Mucosa of stomach (tissue), 1 donor: Measurements from ENCODE around the gene HCN1.
"Not testable (repeated sequence)": the region's sequence is repeated elsewhere in the genome, so short reads cannot be mapped to it uniquely, and the experiment has no call there.

Experiments
- H3K27me3 ChIP-seq: one replicate; pipeline ENCODE4 v1.7.0; 2013; ENCODE audit warnings: mild to moderate bottlenecking, low read length; ENCODE audit not compliant: control insufficient read depth, insufficient read depth
- H3K36me3 ChIP-seq: one replicate; pipeline ENCODE4 v1.7.0; 2013; ENCODE audit warnings: low read length; ENCODE audit not compliant: control insufficient read depth, insufficient read depth
- H3K4me1 ChIP-seq: one replicate; pipeline ENCODE4 v1.7.0; 2013; ENCODE audit warnings: mild to moderate bottlenecking, low read length; ENCODE audit not compliant: control insufficient read depth, insufficient read depth
- H3K4me3 ChIP-seq: one replicate; pipeline ENCODE4 v1.7.0; 2013; ENCODE audit warnings: low read length
- H3K9ac ChIP-seq: one replicate; pipeline ENCODE4 v1.7.0; 2013; ENCODE audit warnings: mild to moderate bottlenecking, low read length, moderate library complexity
- H3K9me3 ChIP-seq: one replicate; pipeline ENCODE4 v1.7.0; 2013; ENCODE audit warnings: mild to moderate bottlenecking, low read length, moderate library complexity; ENCODE audit not compliant: control insufficient read depth
- donor health status: Pancreatic carcinoma.

The HCN1 gene

GRCh38 chr5:45508135-45508534 lies 188.0 kb downstream of the HCN1 start:
- Histone ChIP-seq H3K9me3 (no peaks in the 10 kb centered on the region), H3K36me3 (no peaks in the 10 kb centered on the region), H3K4me3 (no peak overlapping the region), H3K27me3 (no peaks in the 10 kb centered on the region), H3K4me1 (no peaks in the 10 kb centered on the region), H3K9ac (no peak overlapping the region)

GRCh38 chr5:45507178-45507577 lies 189.0 kb downstream of the HCN1 start:
- Histone ChIP-seq H3K9me3 (no peaks in the 10 kb centered on the region), H3K4me1 (no peaks in the 10 kb centered on the region), H3K27me3 (no peaks in the 10 kb centered on the region), H3K4me3 (no peak overlapping the region), H3K9ac (no peak overlapping the region), H3K36me3 (no peaks in the 10 kb centered on the region)

DNA sequence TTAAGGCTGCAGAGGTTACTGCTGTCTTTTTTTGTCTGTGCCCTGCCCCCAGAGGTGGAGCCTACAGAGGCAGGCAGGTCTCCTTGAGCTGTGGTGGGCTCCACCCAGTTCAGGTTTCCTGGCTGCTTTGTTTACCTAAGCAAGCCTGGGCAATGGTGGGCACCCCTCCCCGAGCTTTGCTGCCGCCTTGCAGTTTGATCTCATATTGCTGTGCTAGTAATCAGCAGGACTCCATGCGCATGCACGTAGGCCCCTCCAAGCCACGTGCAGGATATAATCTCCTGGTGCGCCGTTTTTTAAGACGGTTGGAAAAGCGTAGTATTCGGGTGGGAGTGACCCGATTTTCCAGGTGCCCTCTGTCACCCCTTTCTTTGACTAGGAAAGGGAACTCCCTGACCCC lies 197.2 kb downstream of the HCN1 start:
- not testable (repeated sequence) for H3K4me3 ChIP-seq, H3K36me3 ChIP-seq, H3K4me1 ChIP-seq, H3K9ac ChIP-seq, H3K9me3 ChIP-seq, H3K27me3 ChIP-seq

- Histone ChIP-seq H3K36me3 (no peaks in the 10 kb centered on the region), H3K9me3 (no peaks in the 10 kb centered on the region), H3K27me3 (no peaks in the 10 kb centered on the region), H3K4me1 (no peaks in the 10 kb centered on the region), H3K4me3 (no peak overlapping the region), H3K9ac (no peak overlapping the region)
Observed at GRCh38 chr5:45491368-45491767, 204.8 kb downstream of the HCN1 start.

DNA sequence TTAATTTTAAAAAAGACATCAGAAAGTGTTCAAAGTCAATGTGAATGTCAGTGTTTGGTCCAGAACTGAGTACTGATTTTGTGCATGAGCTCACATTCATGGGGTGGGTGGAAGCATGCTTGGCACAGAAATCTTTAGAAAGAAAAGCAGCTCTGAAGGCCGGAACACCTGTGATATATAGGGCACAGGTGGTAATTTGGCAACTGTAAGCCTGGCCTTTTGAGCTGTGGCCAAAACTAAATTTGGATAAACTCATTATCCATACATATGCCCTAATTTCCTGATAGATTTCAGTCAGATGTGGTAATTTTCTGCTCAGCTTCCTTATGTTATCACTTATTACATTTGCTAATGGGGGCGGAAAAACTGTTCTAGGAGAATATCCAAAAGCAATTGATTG lies 211.4 kb downstream of the HCN1 start:
- no peak overlapping the region for H3K9ac ChIP-seq
- H3K4me3 ChIP-seq, result no peak overlapping the region
- no peaks in the 10 kb centered on the region for H3K36me3 ChIP-seq
- H3K4me1 ChIP-seq, result no peaks in the 10 kb centered on the region
- no peaks in the 10 kb centered on the region for H3K27me3 ChIP-seq
- H3K9me3 ChIP-seq, result no peaks in the 10 kb centered on the region

DNA sequence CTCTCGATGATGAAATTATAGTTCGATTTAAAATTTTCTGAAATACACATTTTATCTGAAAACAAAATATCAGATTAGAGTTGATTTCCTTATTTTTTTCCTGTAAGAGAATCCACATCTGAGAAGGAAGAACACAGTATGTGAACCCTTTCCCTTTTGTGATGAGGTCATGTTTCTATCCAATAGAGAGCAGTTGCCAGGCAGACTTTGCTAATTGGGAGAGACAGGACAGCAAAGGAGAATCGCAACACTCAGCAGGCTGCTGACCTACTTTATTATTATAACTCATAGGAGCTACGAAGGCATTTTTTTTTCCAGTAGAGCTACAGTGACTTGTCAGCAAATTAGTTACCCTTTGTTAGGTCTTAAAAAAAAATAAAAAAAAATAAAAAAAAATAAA lies 242.1 kb downstream of the HCN1 start:
- Histone ChIP-seq H3K9me3 (no peaks in the 10 kb centered on the region), H3K4me3 (no peak overlapping the region), H3K4me1 (no peaks in the 10 kb centered on the region), H3K36me3 (no peaks in the 10 kb centered on the region), H3K9ac (no peak overlapping the region), H3K27me3 (no peaks in the 10 kb centered on the region)

GRCh38 chr5:45444856-45445255 lies 251.3 kb downstream of the HCN1 start:
- H3K4me3 ChIP-seq, H3K9ac ChIP-seq, H3K4me1 ChIP-seq, H3K36me3 ChIP-seq, H3K9me3 ChIP-seq, H3K27me3 ChIP-seq: not testable (repeated sequence)

DNA sequence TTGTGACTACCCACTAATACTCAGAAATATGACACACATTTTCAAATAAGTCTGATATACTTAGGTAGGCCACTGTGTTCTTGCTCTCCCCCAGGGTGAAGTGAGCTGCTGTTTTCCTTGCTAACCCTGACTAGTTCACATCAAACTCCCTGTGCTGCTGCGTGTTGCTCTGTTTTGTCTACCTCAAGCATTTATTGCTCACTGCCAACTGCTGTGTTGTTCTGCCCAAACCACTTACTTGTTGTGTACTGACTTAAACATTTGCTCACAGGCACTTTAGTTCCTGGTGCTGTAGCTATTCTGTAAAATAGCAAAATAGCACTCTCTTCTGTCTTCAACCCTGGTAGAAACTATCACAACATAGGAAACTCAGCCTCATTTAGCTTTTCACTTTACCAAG lies 255.7 kb downstream of the HCN1 start:
- H3K27me3 ChIP-seq, result no peaks in the 10 kb centered on the region

DNA sequence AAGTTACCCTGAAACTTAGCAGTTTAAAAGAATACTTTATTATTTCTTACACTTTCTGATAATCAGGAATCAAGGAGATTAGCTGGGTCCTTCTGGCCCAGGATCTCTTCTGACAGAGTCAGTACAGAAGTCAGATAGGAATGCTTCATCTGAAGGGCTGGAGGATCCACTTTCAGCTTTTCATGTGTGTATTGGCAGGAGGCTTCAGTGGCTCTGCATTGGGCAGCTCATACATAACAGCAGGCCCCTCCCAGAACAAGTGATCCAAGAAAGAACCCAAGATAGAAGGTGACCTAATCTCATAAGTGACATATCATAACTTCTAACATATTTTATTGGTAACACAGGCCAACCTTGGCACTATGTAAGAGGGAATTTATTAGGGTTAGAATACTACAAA lies 258.4 kb downstream of the HCN1 start:
- Histone ChIP-seq H3K4me1 (no peaks in the 10 kb centered on the region), H3K36me3 (no peaks in the 10 kb centered on the region), H3K9ac (no peak overlapping the region), H3K4me3 (no peak overlapping the region), H3K9me3 (no peaks in the 10 kb centered on the region), H3K27me3 (no peaks in the 10 kb centered on the region)

More for the DNA sequence above, 255.7 kb downstream of the HCN1 start:
- Histone ChIP-seq H3K9me3 (no peaks in the 10 kb centered on the region), H3K36me3 (no peaks in the 10 kb centered on the region), H3K4me1 (no peaks in the 10 kb centered on the region), H3K4me3 (no peak overlapping the region), H3K9ac (no peak overlapping the region)

- Histone ChIP-seq H3K4me3 (no peak overlapping the region), H3K27me3 (no peaks in the 10 kb centered on the region), H3K9me3 (no peaks in the 10 kb centered on the region), H3K9ac (no peak overlapping the region), H3K36me3 (no peaks in the 10 kb centered on the region), H3K4me1 (no peaks in the 10 kb centered on the region)
Observed at GRCh38 chr5:45417285-45417998, 278.7 kb downstream of the HCN1 start.

DNA sequence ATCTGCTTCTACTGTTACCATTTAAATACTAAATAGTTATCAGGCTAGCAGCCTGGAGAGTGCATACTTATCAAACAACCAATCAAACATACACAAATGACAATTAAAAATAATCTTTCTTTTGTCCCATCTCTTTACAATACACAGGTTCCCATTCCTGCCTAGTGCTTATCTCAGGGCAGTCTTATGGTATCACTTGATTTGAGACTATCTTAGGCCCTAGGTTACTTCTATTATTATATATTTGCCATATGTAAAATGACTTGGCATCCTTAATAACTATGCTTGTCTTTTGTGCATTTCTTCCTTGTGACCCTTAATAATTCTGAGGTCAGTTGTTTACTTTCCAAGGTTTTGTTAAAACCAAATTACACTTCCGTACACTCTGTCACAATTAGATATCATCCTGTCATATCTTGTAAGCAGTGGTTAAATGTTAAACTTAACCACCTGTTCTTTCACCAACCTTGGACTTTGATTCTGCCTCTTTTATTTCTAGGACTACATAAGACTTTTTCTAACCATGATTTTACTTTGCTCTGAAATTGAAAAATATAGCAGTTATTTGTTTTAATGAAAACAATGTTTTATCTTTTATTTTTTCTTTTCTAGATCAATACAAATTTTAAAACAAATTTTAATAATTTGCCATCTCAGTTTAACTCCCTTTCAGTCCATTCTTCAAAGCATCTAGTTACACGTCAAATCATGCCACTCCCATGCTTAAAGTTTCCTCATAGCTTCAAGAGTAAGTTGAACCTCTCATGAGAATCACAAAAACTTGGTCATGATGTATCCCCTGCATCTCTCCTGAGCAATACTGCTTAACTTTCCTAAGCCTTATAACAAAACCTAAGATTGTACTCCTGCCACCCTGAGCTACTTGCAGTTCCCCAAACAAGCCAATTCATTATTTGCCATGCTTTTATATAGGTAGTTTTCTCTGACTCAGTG lies 281.3 kb downstream of the HCN1 start:
- H3K4me3 ChIP-seq, result no peak overlapping the region
- no peaks in the 10 kb centered on the region for H3K27me3 ChIP-seq
- no peaks in the 10 kb centered on the region for H3K36me3 ChIP-seq

GRCh38 chr5:45411971-45412612 lies 284.1 kb downstream of the HCN1 start:
- Histone ChIP-seq H3K9me3 (no peaks in the 10 kb centered on the region), H3K36me3 (no peaks in the 10 kb centered on the region), H3K27me3 (no peaks in the 10 kb centered on the region), H3K4me3 (no peak overlapping the region), H3K4me1 (no peaks in the 10 kb centered on the region), H3K9ac (no peak overlapping the region)

More for the DNA sequence above, 281.3 kb downstream of the HCN1 start:
- Histone ChIP-seq H3K4me1 (no peaks in the 10 kb centered on the region), H3K9me3 (no peaks in the 10 kb centered on the region), H3K9ac (no peak overlapping the region)
